HepG2 (cell line): ENCODE data around the gene TOLLIP. TPM values are rescaled to one million over a fixed set of nuclear protein-coding genes. Genes with fewer than 3 reads are reported as not detected.

Experiments
- ATAC-seq: fragments of 200-7000 bp; cut with Tn5 transposase; 3 replicates; pipeline ENCODE4 v1.9.1; 2020; ENCODE audit warnings: mild to moderate bottlenecking, moderate library complexity
- BruUV-seq: library from RNA; stranded (reverse); fragments of 400-500 nt; replicated peaks from 2 replicates; lab custom pipeline; 2021; lab: Mats Ljungman, UMichigan
- CTCF ChIA-PET: fragments of 300-600 bp; formaldehyde crosslinking; extraction: SDS; loops from one replicate; lab custom pipeline; 2021; ENCODE audit warnings: low total read pairs, inconsistent platforms, low intra/inter-chr PET ratio; lab: Yijun Ruan, JAX
- POLR2A ChIA-PET: fragments of 350-600 bp; sonication (Branson Sonifier 250); formaldehyde crosslinking; loops from one replicate; lab custom pipeline; 2020; ENCODE audit warnings: antibody characterized with exemption, inconsistent platforms; lab: Yijun Ruan, JAX
- DNase-seq: peaks from one replicate; pipeline ENCODE4 v3.0.0-alpha.2; 2015; ENCODE audit warnings: low spot score
- FAIRE-seq: peaks from 3 replicates; lab custom pipeline; 2011; peaks lifted over from hg19 to GRCh38; lab: Jason Lieb, UNC
- H2AFZ ChIP-seq: one replicate; pipeline ENCODE4 v1.6.1; 2011; ENCODE audit warnings: low read length, inconsistent platforms
- H3K27ac ChIP-seq: fragments of 300-600 bp; 3 replicates; pipeline ENCODE4 v1.8.0; 2011; ENCODE audit warnings: mixed run types, mild to moderate bottlenecking, mixed read lengths, low read length, inconsistent platforms; ENCODE audit not compliant: insufficient read depth; ENCODE audit errors: extremely low read length
- H3K27me3 ChIP-seq, 2 experiments: fragments of 200-600 bp in 1 of 2; 2 replicates in 1 of 2; 3 replicates in 1 of 2; pipeline versions ENCODE4 v1.6.0 to v1.8.0; 2011; ENCODE audit warnings: low read length in 2 of 2, mild to moderate bottlenecking in 2 of 2, moderate library complexity in 2 of 2, inconsistent platforms in 1 of 2; ENCODE audit not compliant: insufficient read depth in 2 of 2, control insufficient read depth in 1 of 2
- H3K36me3 ChIP-seq, 2 experiments: fragments of 200-600 bp in 1 of 2; replicated peaks in 1 of 2; 2 replicates in 1 of 2; 3 replicates in 1 of 2; pipeline versions ENCODE4 v1.5.1 to v1.8.0; 2011; ENCODE audit warnings: low read length in 2 of 2, inconsistent platforms in 1 of 2; ENCODE audit not compliant: insufficient read depth in 2 of 2, control insufficient read depth in 1 of 2
- H3K4me1 ChIP-seq: 2 replicates; pipeline ENCODE4 v1.5.1; 2012; ENCODE audit warnings: low read length, inconsistent platforms; ENCODE audit not compliant: insufficient read depth
- H3K4me2 ChIP-seq: 2 replicates; pipeline ENCODE4 v1.6.0; 2011; ENCODE audit warnings: low read depth, low read length, inconsistent platforms
- H3K4me3 ChIP-seq, 3 experiments: fragments of 200-600 bp in 1 of 3; sonication (generic), shearing (Covaris generic) in 1 of 3; replicated peaks in 1 of 3; 2 replicates each; pipeline ENCODE4 v1.5.1; 2011 to 2016; ENCODE audit warnings: low read length in 3 of 3, inconsistent platforms in 2 of 3, low read depth in 2 of 3, mild to moderate bottlenecking in 2 of 3, control low read depth in 1 of 3, mixed read lengths in 1 of 3; ENCODE audit not compliant: insufficient read depth in 1 of 3
- H3K79me2 ChIP-seq: one replicate; pipeline ENCODE4 v1.6.1; 2011; ENCODE audit warnings: low read length, inconsistent platforms; ENCODE audit not compliant: insufficient read depth
- H3K9ac ChIP-seq: 2 replicates; pipeline ENCODE4 v1.6.0; 2011; ENCODE audit warnings: mild to moderate bottlenecking, low read depth, low read length, inconsistent platforms; ENCODE audit not compliant: insufficient read depth
- H3K9me3 ChIP-seq: 2 replicates; pipeline ENCODE4 v1.5.1; 2012; ENCODE audit warnings: mild to moderate bottlenecking, low read length
- H4K20me1 ChIP-seq: 2 replicates; pipeline ENCODE4 v1.6.0; 2011; ENCODE audit warnings: inconsistent platforms, mild to moderate bottlenecking, low read length, moderate library complexity; ENCODE audit not compliant: insufficient read depth
- ADNP ChIP-seq: sonication (generic); formaldehyde crosslinking; IDR thresholded peaks from 2 replicates; pipeline ENCODE4 v1.4.0; 2020; ENCODE audit warnings: missing genetic modification reagents
- CBX5 ChIP-seq: sonication (generic); formaldehyde crosslinking; IDR thresholded peaks from 2 replicates; pipeline ENCODE4 v1.4.0; 2020; ENCODE audit warnings: missing genetic modification reagents, borderline replicate concordance
- GPN1 ChIP-seq: sonication (generic); formaldehyde crosslinking; IDR thresholded peaks from 2 replicates; pipeline ENCODE4 v1.5.1; 2020; ENCODE audit warnings: missing genetic modification reagents, borderline replicate concordance
- HOXA3 ChIP-seq: sonication (generic); formaldehyde crosslinking; IDR thresholded peaks from 2 replicates; pipeline ENCODE4 v1.5.0; 2020; ENCODE audit warnings: missing genetic modification reagents
- KDM6A ChIP-seq: IDR thresholded peaks from 2 replicates; pipeline ENCODE4 v1.6.1; 2016; ENCODE audit warnings: low read depth
- NKX3-1 ChIP-seq: sonication (generic); formaldehyde crosslinking; IDR thresholded peaks from 2 replicates; pipeline ENCODE4 v1.5.0; 2020; ENCODE audit warnings: missing genetic modification reagents
- NR2F1 ChIP-seq, 2 experiments: fragments of 450-650 bp in 1 of 2; formaldehyde crosslinking in 1 of 2; IDR thresholded peaks; 2 replicates each; pipeline versions ENCODE4 v1.5.0 to v1.6.1; 2016 to 2020; ENCODE audit warnings: mild to moderate bottlenecking in 1 of 2, missing compliant biosample characterization in 1 of 2, missing genetic modification reagents in 1 of 2, moderate library complexity in 1 of 2
- RFXAP ChIP-seq: sonication (generic); formaldehyde crosslinking; IDR thresholded peaks from 2 replicates; pipeline ENCODE4 v1.4.0; 2020; ENCODE audit warnings: missing genetic modification reagents, borderline replicate concordance
- SRY ChIP-seq: sonication (generic); formaldehyde crosslinking; IDR thresholded peaks from 2 replicates; pipeline ENCODE4 v1.8.0; 2022; ENCODE audit warnings: mild to moderate bottlenecking, missing genetic modification reagents
- TAF1 ChIP-seq: sonication (generic); formaldehyde crosslinking; IDR thresholded peaks from 2 replicates; pipeline ENCODE4 v1.4.0; 2020; ENCODE audit warnings: missing genetic modification reagents
- TP53 ChIP-seq: sonication (generic); formaldehyde crosslinking; conservative IDR thresholded peaks from 2 replicates; pipeline ENCODE4 v1.4.0; 2020; ENCODE audit warnings: missing genetic modification reagents
- ZC3H4 ChIP-seq: sonication (generic); formaldehyde crosslinking; IDR thresholded peaks from 2 replicates; pipeline ENCODE4 v1.4.0; 2020; ENCODE audit warnings: missing genetic modification reagents, borderline replicate concordance
- ZNF264 ChIP-seq: sonication (generic); formaldehyde crosslinking; IDR thresholded peaks from 2 replicates; pipeline ENCODE4 v1.4.0; 2020; ENCODE audit warnings: missing genetic modification reagents
- ZNF326 ChIP-seq: sonication (generic); formaldehyde crosslinking; IDR thresholded peaks from 2 replicates; pipeline ENCODE4 v1.4.0; 2020; ENCODE audit warnings: missing genetic modification reagents, borderline replicate concordance
- ZNF788 ChIP-seq: sonication (generic); formaldehyde crosslinking; IDR thresholded peaks from 2 replicates; pipeline ENCODE4 v1.5.0; 2020; ENCODE audit warnings: mild to moderate bottlenecking, missing genetic modification reagents, borderline replicate concordance
- ZNF878 ChIP-seq: sonication (generic); formaldehyde crosslinking; IDR thresholded peaks from 2 replicates; pipeline ENCODE4 v1.8.1; 2023; ENCODE audit warnings: mild to moderate bottlenecking, missing genetic modification reagents, moderate library complexity
- WGBS: methylation state at CpG from one replicate; pipeline ENCODE4 v1.1.6; 2017; ENCODE audit warnings: low lambda C conversion rate; 5-methylcytosine and 5-hydroxymethylcytosine counted together
- in situ Hi-C: cut with HindIII; loops from 2 replicates; pipeline ENCODE4 v1.10.0; 2017; ENCODE audit warnings: low pct_unique_long_range_greater_than_20kb; ENCODE audit not compliant: extremely low pct_ligation_motif_present
- intact Hi-C: fragments of 100-400 bp; cut with micrococcal nuclease; formaldehyde crosslinking; loops from one replicate; pipeline ENCODE4 v1.10.0; 2022; ENCODE audit not compliant: unreplicated experiment
- polyA plus RNA-seq, 8 experiments: library from polyadenylated mRNA; depleted of rRNA in 3 of 8; stranded (reverse) in 7 of 8; unstranded in 1 of 8; fragments of >200 nt; fragmentation: Illumina TruSeq in 4 of 8; extraction: Trizol in 4 of 8; gene quantifications; 2 replicates each; pipeline versions ENCODE4 v1.2.1 to v1.2.3, GENCODE V29; 2011 to 2016; ENCODE audit warnings: low read depth in 4 of 8, missing spikeins in 1 of 8, mixed read lengths in 1 of 8; ENCODE audit not compliant: insufficient read depth in 1 of 8
- total RNA-seq, 5 experiments: library from RNA; depleted of rRNA; stranded (reverse); fragments of >200 nt; fragmentation: Illumina TruSeq; extraction: Trizol; gene quantifications; 2 replicates each; pipeline ENCODE4 v1.2.3, GENCODE V29; 2016; ENCODE audit warnings: low read depth in 1 of 5
- TF ChIP-seq, protein P1 (sequence below), 2 experiments: sonication (generic) in 1 of 2; formaldehyde crosslinking in 1 of 2; IDR thresholded peaks; 2 replicates each; pipeline versions ENCODE4 v1.6.1 to v1.9.0; 2014 to 2022; ENCODE audit warnings: antibody characterized with exemption in 1 of 2, borderline replicate concordance in 1 of 2, inconsistent platforms in 1 of 2, low read depth in 1 of 2, missing genetic modification reagents in 1 of 2
- TF ChIP-seq, protein P2 (sequence below): sonication (generic); formaldehyde crosslinking; IDR thresholded peaks from 2 replicates; pipeline ENCODE4 v1.4.0; 2020; ENCODE audit warnings: mild to moderate bottlenecking, missing genetic modification reagents, borderline replicate concordance

TOLLIP gene
- total and polyA plus RNA-seq, 2 of the 13 experiments (the other 11 are each of a cell fraction or from before 2014, with no cell fraction given), result 25.9 to 47.5 TPM

GRCh38 chr11:1323774-1324173, 14.3 kb upstream of the TOLLIP start (continued):
- TF ChIP-seq NR2F1 (CRISPR knock-in tag; IDR thresholded peaks at IDR 0.05) (no peak), KDM6A (CRISPR knock-in tag) (no peak), ZNF878 (CRISPR knock-in tag) (no peak), ZNF264 (CRISPR knock-in tag) (no peak), CBX5 (CRISPR knock-in tag) (no peak)

GRCh38 chr11:1317993-1318392, 8.6 kb upstream of the TOLLIP start:
- no peak overlapping the region for H3K4me3 ChIP-seq
- no peak overlapping the region for H2AFZ ChIP-seq
- CTCF ChIA-PET, result no interaction called here
- H3K4me2 ChIP-seq, result no peak overlapping the region
- no peaks in the 10 kb centered on the region for H3K79me2 ChIP-seq
- H3K36me3 ChIP-seq, result no peaks in the 10 kb centered on the region
- intact Hi-C loops (no loop called here), in situ Hi-C loops (no loop called here)
- H3K4me1 ChIP-seq, result no peaks in the 10 kb centered on the region
- no peak for ATAC-seq
- no peak overlapping the region for H3K9ac ChIP-seq
- DNase-seq, result no peak
- POLR2A ChIA-PET, result no interaction called here
- no TSS peak for BruUV-seq
- no peaks in the 10 kb centered on the region for H4K20me1 ChIP-seq
- H3K27ac ChIP-seq, result no peak overlapping the region
- 51% methylated on average over 8 of the region's 8 CpGs for WGBS
- no peak for FAIRE-seq
- H3K27me3 ChIP-seq, result peaks cover 2 to 20% of the 10 kb centered on the region in 2 experiments; a peak in 3 of 5 replicates
- no peaks in the 10 kb centered on the region for H3K9me3 ChIP-seq
- TF ChIP-seq TP53 (CRISPR knock-in tag) (no peak), SRY (no peak), ZC3H4 (CRISPR knock-in tag) (no peak), HOXA3 (CRISPR knock-in tag) (no peak), RFXAP (CRISPR knock-in tag) (no peak), GPN1 (CRISPR knock-in tag) (no peak), TAF1 (no peak), NKX3-1 (CRISPR knock-in tag) (no peak), ZNF326 (no peak), ADNP (CRISPR knock-in tag) (no peak), ZNF788 (CRISPR knock-in tag) (no peak)
- TF ChIP-seq, protein P1, sequence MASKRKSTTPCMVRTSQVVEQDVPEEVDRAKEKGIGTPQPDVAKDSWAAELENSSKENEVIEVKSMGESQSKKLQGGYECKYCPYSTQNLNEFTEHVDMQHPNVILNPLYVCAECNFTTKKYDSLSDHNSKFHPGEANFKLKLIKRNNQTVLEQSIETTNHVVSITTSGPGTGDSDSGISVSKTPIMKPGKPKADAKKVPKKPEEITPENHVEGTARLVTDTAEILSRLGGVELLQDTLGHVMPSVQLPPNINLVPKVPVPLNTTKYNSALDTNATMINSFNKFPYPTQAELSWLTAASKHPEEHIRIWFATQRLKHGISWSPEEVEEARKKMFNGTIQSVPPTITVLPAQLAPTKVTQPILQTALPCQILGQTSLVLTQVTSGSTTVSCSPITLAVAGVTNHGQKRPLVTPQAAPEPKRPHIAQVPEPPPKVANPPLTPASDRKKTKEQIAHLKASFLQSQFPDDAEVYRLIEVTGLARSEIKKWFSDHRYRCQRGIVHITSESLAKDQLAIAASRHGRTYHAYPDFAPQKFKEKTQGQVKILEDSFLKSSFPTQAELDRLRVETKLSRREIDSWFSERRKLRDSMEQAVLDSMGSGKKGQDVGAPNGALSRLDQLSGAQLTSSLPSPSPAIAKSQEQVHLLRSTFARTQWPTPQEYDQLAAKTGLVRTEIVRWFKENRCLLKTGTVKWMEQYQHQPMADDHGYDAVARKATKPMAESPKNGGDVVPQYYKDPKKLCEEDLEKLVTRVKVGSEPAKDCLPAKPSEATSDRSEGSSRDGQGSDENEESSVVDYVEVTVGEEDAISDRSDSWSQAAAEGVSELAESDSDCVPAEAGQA (IDR thresholded peaks at IDR 0.05; ENCODE audit: low read depth), result no peak
- TF ChIP-seq, protein P1 (CRISPR knock-in tag; IDR thresholded peaks at IDR 0.05; ENCODE audit: borderline replicate concordance), result no peak
- TF ChIP-seq, protein P2, sequence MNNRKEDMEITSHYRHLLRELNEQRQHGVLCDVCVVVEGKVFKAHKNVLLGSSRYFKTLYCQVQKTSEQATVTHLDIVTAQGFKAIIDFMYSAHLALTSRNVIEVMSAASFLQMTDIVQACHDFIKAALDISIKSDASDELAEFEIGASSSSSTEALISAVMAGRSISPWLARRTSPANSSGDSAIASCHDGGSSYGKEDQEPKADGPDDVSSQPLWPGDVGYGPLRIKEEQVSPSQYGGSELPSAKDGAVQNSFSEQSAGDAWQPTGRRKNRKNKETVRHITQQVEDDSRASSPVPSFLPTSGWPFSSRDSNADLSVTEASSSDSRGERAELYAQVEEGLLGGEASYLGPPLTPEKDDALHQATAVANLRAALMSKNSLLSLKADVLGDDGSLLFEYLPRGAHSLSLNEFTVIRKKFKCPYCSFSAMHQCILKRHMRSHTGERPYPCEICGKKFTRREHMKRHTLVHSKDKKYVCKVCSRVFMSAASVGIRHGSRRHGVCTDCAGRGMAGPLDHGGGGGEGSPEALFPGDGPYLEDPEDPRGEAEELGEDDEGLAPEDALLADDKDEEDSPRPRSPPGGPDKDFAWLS (CRISPR knock-in tag), result no peak
